IPS-15b (cell line): ENCODE measurements around the gene PLCB1.
"Not testable (repeated sequence)": the region's sequence is repeated elsewhere in the genome, so short reads cannot be mapped to it uniquely, and the experiment has no call there.

Source experiments
- H3K27me3 ChIP-seq: one replicate; pipeline ENCODE4 v1.6.1; 2013; ENCODE audit warnings: low read length; ENCODE audit not compliant: control insufficient read depth, insufficient read depth
- H3K36me3 ChIP-seq: one replicate; pipeline ENCODE4 v1.6.1; 2013; ENCODE audit warnings: low read length; ENCODE audit not compliant: control insufficient read depth, insufficient read depth
- H3K4me1 ChIP-seq: one replicate; pipeline ENCODE4 v1.6.1; 2013; ENCODE audit warnings: mild to moderate bottlenecking, low read length; ENCODE audit not compliant: control insufficient read depth, insufficient read depth
- H3K4me3 ChIP-seq: one replicate; pipeline ENCODE4 v1.5.1; 2013; ENCODE audit warnings: low read depth, low read length
- H3K9ac ChIP-seq: one replicate; pipeline ENCODE4 v1.6.1; 2013; ENCODE audit warnings: low read depth, mild to moderate bottlenecking, low read length
- H3K9me3 ChIP-seq: one replicate; pipeline ENCODE4 v1.6.1; 2013; ENCODE audit warnings: mild to moderate bottlenecking, low read length; ENCODE audit not compliant: control insufficient read depth, insufficient read depth

The PLCB1 gene

GRCh38 chr20:8457978-8458377 is 325.9 kb downstream of the PLCB1 start:
- Histone ChIP-seq H3K9me3 (no peaks in the 10 kb centered on the region), H3K4me3 (no peak overlapping the region), H3K27me3 (no peaks in the 10 kb centered on the region), H3K36me3 (no peaks in the 10 kb centered on the region), H3K4me1 (no peaks in the 10 kb centered on the region), H3K9ac (no peak overlapping the region)

- Histone ChIP-seq H3K4me1 (no peaks in the 10 kb centered on the region), H3K9ac (no peak overlapping the region), H3K36me3 (no peaks in the 10 kb centered on the region)
Observed at GRCh38 chr20:8461186-8461585, 329.1 kb downstream of the PLCB1 start.

GRCh38 chr20:8464368-8464767 is 332.3 kb downstream of the PLCB1 start:
- no peaks in the 10 kb centered on the region for H3K36me3 ChIP-seq
- no peaks in the 10 kb centered on the region for H3K9me3 ChIP-seq
- H3K4me1 ChIP-seq = no peaks in the 10 kb centered on the region
- no peak overlapping the region for H3K4me3 ChIP-seq
- no peak overlapping the region for H3K9ac ChIP-seq
- no peaks in the 10 kb centered on the region for H3K27me3 ChIP-seq

More at GRCh38 chr20:8461186-8461585, 329.1 kb downstream of the PLCB1 start:
- Histone ChIP-seq H3K9me3 (no peaks in the 10 kb centered on the region), H3K4me3 (no peak overlapping the region), H3K27me3 (no peaks in the 10 kb centered on the region)

- not testable (repeated sequence) for H3K9ac ChIP-seq, H3K9me3 ChIP-seq, H3K27me3 ChIP-seq, H3K4me3 ChIP-seq, H3K36me3 ChIP-seq
- H3K4me1 ChIP-seq = peaks cover 10% of the 10 kb centered on the region
Observed at GRCh38 chr20:8466781-8467180, 334.7 kb downstream of the PLCB1 start.

GRCh38 chr20:8470156-8470555 is 338.1 kb downstream of the PLCB1 start:
- Histone ChIP-seq H3K4me3 (no peak overlapping the region), H3K36me3 (no peaks in the 10 kb centered on the region), H3K27me3 (no peaks in the 10 kb centered on the region)

GRCh38 chr20:8471465-8471864 is 339.4 kb downstream of the PLCB1 start:
- Histone ChIP-seq H3K4me1 (peaks cover 14% of the 10 kb centered on the region), H3K4me3 (no peak overlapping the region), H3K36me3 (no peaks in the 10 kb centered on the region), H3K27me3 (no peaks in the 10 kb centered on the region), H3K9me3 (no peaks in the 10 kb centered on the region), H3K9ac (no peak overlapping the region)

More at GRCh38 chr20:8470156-8470555, 338.1 kb downstream of the PLCB1 start:
- Histone ChIP-seq H3K9ac (no peak overlapping the region), H3K4me1 (peaks cover 14% of the 10 kb centered on the region), H3K9me3 (no peaks in the 10 kb centered on the region)

GRCh38 chr20:8473459-8473858 is 341.4 kb downstream of the PLCB1 start:
- Histone ChIP-seq H3K9me3 (no peaks in the 10 kb centered on the region), H3K36me3 (no peaks in the 10 kb centered on the region), H3K9ac (no peak overlapping the region), H3K4me3 (no peak overlapping the region), H3K27me3 (no peaks in the 10 kb centered on the region), H3K4me1 (peaks cover 14% of the 10 kb centered on the region)

GRCh38 chr20:8474027-8474668 is 342.1 kb downstream of the PLCB1 start:
- Histone ChIP-seq H3K4me1 (peaks cover 14% of the 10 kb centered on the region), H3K9me3 (no peaks in the 10 kb centered on the region), H3K9ac (no peak overlapping the region), H3K4me3 (no peak overlapping the region), H3K27me3 (no peaks in the 10 kb centered on the region), H3K36me3 (no peaks in the 10 kb centered on the region)

- no peak overlapping the region for H3K9ac ChIP-seq
- H3K27me3 ChIP-seq = no peaks in the 10 kb centered on the region
- no peaks in the 10 kb centered on the region for H3K9me3 ChIP-seq
- H3K4me1 ChIP-seq = peaks cover 11% of the 10 kb centered on the region
- H3K36me3 ChIP-seq = no peaks in the 10 kb centered on the region
- H3K4me3 ChIP-seq = no peak overlapping the region
Observed at GRCh38 chr20:8476021-8476420, 344.0 kb downstream of the PLCB1 start.

GRCh38 chr20:8480597-8480996 is 348.5 kb downstream of the PLCB1 start:
- H3K36me3 ChIP-seq = no peaks in the 10 kb centered on the region
- H3K27me3 ChIP-seq = no peaks in the 10 kb centered on the region
- H3K9me3 ChIP-seq = no peaks in the 10 kb centered on the region
- H3K9ac ChIP-seq = no peak overlapping the region
- H3K4me1 ChIP-seq = no peaks in the 10 kb centered on the region
- H3K4me3 ChIP-seq = no peak overlapping the region

GRCh38 chr20:8487696-8488095 is 355.6 kb downstream of the PLCB1 start:
- no peaks in the 10 kb centered on the region for H3K27me3 ChIP-seq
- no peaks in the 10 kb centered on the region for H3K36me3 ChIP-seq
- no peaks in the 10 kb centered on the region for H3K9me3 ChIP-seq
- H3K4me3 ChIP-seq = no peak overlapping the region
- H3K9ac ChIP-seq = no peak overlapping the region
- H3K4me1 ChIP-seq = no peaks in the 10 kb centered on the region

- Histone ChIP-seq H3K4me1 (no peaks in the 10 kb centered on the region), H3K36me3 (no peaks in the 10 kb centered on the region), H3K4me3 (no peak overlapping the region), H3K9me3 (no peaks in the 10 kb centered on the region), H3K9ac (no peak overlapping the region), H3K27me3 (no peaks in the 10 kb centered on the region)
Observed at GRCh38 chr20:8489094-8489883, 357.2 kb downstream of the PLCB1 start.
